K562 (cell line): Measurements from ENCODE around the gene KCTD11. TPM values are rescaled to one million over a fixed set of nuclear protein-coding genes. Genes with fewer than 3 reads are reported as not detected.

ENCODE experiments used
- ATAC-seq: fragments of 200-7000 bp; cut with Tn5 transposase; 3 replicates; pipeline ENCODE4 v1.9.1; 2020; ENCODE audit warnings: moderate library complexity
- BruUV-seq: library from RNA; stranded (reverse); fragments of 400-500 nt; replicated peaks from 2 replicates; lab custom pipeline; 2021; lab: Mats Ljungman, UMichigan
- CTCF ChIA-PET: fragments of 300-600 bp; formaldehyde crosslinking; extraction: SDS; loops from one replicate; lab custom pipeline; 2021; ENCODE audit warnings: low intra/inter-chr PET ratio; lab: Yijun Ruan, JAX
- POLR2A ChIA-PET: fragments of 300-600, 350-650 bp; sonication (Branson Sonifier 250); formaldehyde crosslinking; extraction: SDS; loops from one replicate; lab custom pipeline; 2021; ENCODE audit warnings: antibody characterized with exemption, inconsistent platforms; lab: Yijun Ruan, JAX
- DNase-seq, 4 experiments: peaks; one replicate each; pipeline versions ENCODE4 v3.0.0 to v3.0.0-alpha.2; 2011 to 2018; ENCODE audit warnings: low spot score in 3 of 4, mixed read lengths in 3 of 4; ENCODE audit errors: extremely low read depth in 1 of 4
- FAIRE-seq: peaks from 2 replicates; lab custom pipeline; 2011; peaks lifted over from hg19 to GRCh38; lab: Jason Lieb, UNC
- H2AFZ ChIP-seq: 2 replicates; pipeline ENCODE4 v1.6.0; 2011; ENCODE audit warnings: low read depth, low read length, control low read depth, inconsistent platforms
- H3K27ac ChIP-seq: fragments of 200-600 bp; 3 replicates; pipeline ENCODE4 v1.8.0; 2011; ENCODE audit warnings: low read depth, mild to moderate bottlenecking, control low read depth, inconsistent platforms, low read length, moderate library complexity, mixed read lengths; ENCODE audit errors: extremely low read depth
- H3K27me3 ChIP-seq, 2 experiments: fragments of 300-600 bp in 1 of 2; 2 replicates in 1 of 2; 3 replicates in 1 of 2; pipeline versions ENCODE4 v1.6.0 to v1.8.0; 2011; ENCODE audit warnings: inconsistent platforms in 2 of 2, low read length in 2 of 2, mild to moderate bottlenecking in 1 of 2, mixed read lengths in 1 of 2, moderate library complexity in 1 of 2; ENCODE audit not compliant: control insufficient read depth in 2 of 2, insufficient read depth in 2 of 2
- H3K36me3 ChIP-seq: fragments of 300-600 bp; 3 replicates; pipeline ENCODE4 v1.8.0; 2011; ENCODE audit warnings: mild to moderate bottlenecking, low read length, inconsistent platforms; ENCODE audit not compliant: control insufficient read depth, insufficient read depth
- H3K4me1 ChIP-seq, 2 experiments: fragments of 200-600 bp in 1 of 2; replicated peaks in 1 of 2; 2 replicates in 1 of 2; 3 replicates in 1 of 2; pipeline versions ENCODE4 v1.5.1 to v1.8.0; 2011; ENCODE audit warnings: inconsistent platforms in 2 of 2, low read length in 2 of 2, mild to moderate bottlenecking in 1 of 2, mixed read lengths in 1 of 2, moderate library complexity in 1 of 2; ENCODE audit not compliant: control insufficient read depth in 2 of 2, insufficient read depth in 2 of 2
- H3K4me2 ChIP-seq: 2 replicates; pipeline ENCODE4 v1.6.1; 2011; ENCODE audit warnings: low read length, control low read depth, inconsistent platforms, mixed read lengths; ENCODE audit not compliant: insufficient read depth
- H3K4me3 ChIP-seq: fragments of 200-600 bp; sonication (generic), shearing (Covaris generic); 2 replicates; pipeline ENCODE4 v1.5.1; 2016; ENCODE audit warnings: control low read depth, inconsistent platforms
- H3K79me2 ChIP-seq: fragments of 200-600 bp; 3 replicates; pipeline ENCODE4 v1.8.0; 2011; ENCODE audit warnings: low read length, inconsistent platforms; ENCODE audit not compliant: control insufficient read depth, insufficient read depth
- H3K9ac ChIP-seq, 2 experiments: 2 replicates each; pipeline versions ENCODE4 v1.6.0 to v1.6.1; 2011; ENCODE audit warnings: low read depth in 2 of 2, low read length in 2 of 2, control low read depth in 1 of 2, inconsistent platforms in 1 of 2, mild to moderate bottlenecking in 1 of 2, mixed read lengths in 1 of 2; ENCODE audit not compliant: insufficient read depth in 1 of 2
- H3K9me1 ChIP-seq: one replicate; pipeline ENCODE4 v1.6.0; 2011; ENCODE audit warnings: inconsistent platforms, mild to moderate bottlenecking, low read length, moderate library complexity; ENCODE audit not compliant: control insufficient read depth, insufficient read depth
- H3K9me3 ChIP-seq: replicated peaks from 2 replicates; pipeline ENCODE4 v1.5.1; 2011; ENCODE audit warnings: low read depth, low read length, inconsistent platforms; ENCODE audit not compliant: control insufficient read depth, insufficient read depth
- H4K20me1 ChIP-seq: replicated peaks from 2 replicates; pipeline ENCODE4 v1.6.1; 2011; ENCODE audit warnings: low read length, inconsistent platforms, mixed read lengths; ENCODE audit not compliant: control insufficient read depth, insufficient read depth
- ASH1L ChIP-seq: fragments of 450-650 bp; IDR thresholded peaks from 2 replicates; pipeline ENCODE4 v1.6.1; 2018; ENCODE audit warnings: borderline replicate concordance, mild to moderate bottlenecking, low read depth; ENCODE audit not compliant: partially characterized antibody
- HIVEP1 ChIP-seq: fragments of 250-450 bp; sonication (Bioruptor Pico); IDR thresholded peaks from 2 replicates; pipeline ENCODE4 v1.4.0; 2020; ENCODE audit warnings: mild to moderate bottlenecking
- KDM5B ChIP-seq: fragments of 200-600 bp; sonication (generic); IDR thresholded peaks from 2 replicates; pipeline ENCODE4 v1.6.1; 2012; ENCODE audit warnings: low read depth, mild to moderate bottlenecking, moderate library complexity, low read length, control low read depth, inconsistent platforms; ENCODE audit not compliant: insufficient replicate concordance
- NR2F6 ChIP-seq: fragments of 450-650 bp; formaldehyde crosslinking; IDR thresholded peaks from 2 replicates; pipeline ENCODE4 v1.4.0; 2020; ENCODE audit warnings: mild to moderate bottlenecking
- POLR2G ChIP-seq: fragments of 200-400 bp; formaldehyde crosslinking; IDR thresholded peaks from 2 replicates; pipeline ENCODE4 v1.6.1; 2017; ENCODE audit warnings: low read depth, mild to moderate bottlenecking, antibody characterized with exemption, low read length, moderate library complexity
- TGIF2 ChIP-seq: sonication (generic); formaldehyde crosslinking; IDR thresholded peaks from 2 replicates; pipeline ENCODE4 v1.8.1; 2022; ENCODE audit warnings: mild to moderate bottlenecking, missing genetic modification reagents, moderate library complexity
- WGBS: fragments of 100-300 bp; shearing (Covaris generic); methylation state at CpG from one replicate; pipeline ENCODE4 v1.1.6; 2016; ENCODE audit warnings: low coverage, mixed read lengths; ENCODE audit not compliant: insufficient coverage; ENCODE audit errors: missing lambda C conversion rate; 5-methylcytosine and 5-hydroxymethylcytosine counted together
- in situ Hi-C: fragments of 300-500 bp; cut with MboI; formaldehyde crosslinking; loops from 4 replicates; pipeline ENCODE4 v1.15.0; 2018; ENCODE audit warnings: inconsistent platforms, mixed read lengths
- intact Hi-C: fragments of 100-400 bp; cut with micrococcal nuclease; formaldehyde crosslinking; loops from 2 replicates; pipeline ENCODE4 v1.14.2; 2022
- polyA plus RNA-seq, 8 experiments: library from polyadenylated mRNA; depleted of rRNA in 4 of 8; stranded (reverse) in 5 of 8; unstranded in 3 of 8; fragments of >200 nt; fragmentation: Nextera tagmentation in 2 of 8; fragmentation: Illumina TruSeq in 1 of 8; extraction: Ambion mirVana in 2 of 8; extraction: Trizol in 1 of 8; gene quantifications; 2 replicates each; pipeline versions ENCODE4 v1.2.1 to v1.2.3, GENCODE V29; 2011 to 2014; ENCODE audit warnings: inconsistent platforms in 1 of 8, missing spikeins in 1 of 8
- total RNA-seq, 7 experiments: library from RNA; depleted of rRNA in 6 of 7; stranded (reverse); fragments of >200 nt in 6 of 7; fragmentation: Illumina TruSeq in 2 of 7; extraction: Trizol in 2 of 7; gene quantifications; 2 replicates each; pipeline versions ENCODE4 v1.2.1 to v1.2.3, GENCODE V29; 2011 to 2021; ENCODE audit warnings: low replicate concordance in 1 of 7
- TF ChIP-seq, protein P1 (sequence below): fragments of 150-350 bp; IDR thresholded peaks from 2 replicates; pipeline ENCODE4 v1.6.1; 2014; ENCODE audit warnings: low read depth, mild to moderate bottlenecking, low read length, borderline replicate concordance

KCTD11 gene
- total and polyA plus RNA-seq, 9 of the 15 experiments (the other 6 are each of a cell fraction or from before 2014, with no cell fraction given) = 0.01 to 3.2 (median 2.5) TPM; not detected in 1

DNA sequence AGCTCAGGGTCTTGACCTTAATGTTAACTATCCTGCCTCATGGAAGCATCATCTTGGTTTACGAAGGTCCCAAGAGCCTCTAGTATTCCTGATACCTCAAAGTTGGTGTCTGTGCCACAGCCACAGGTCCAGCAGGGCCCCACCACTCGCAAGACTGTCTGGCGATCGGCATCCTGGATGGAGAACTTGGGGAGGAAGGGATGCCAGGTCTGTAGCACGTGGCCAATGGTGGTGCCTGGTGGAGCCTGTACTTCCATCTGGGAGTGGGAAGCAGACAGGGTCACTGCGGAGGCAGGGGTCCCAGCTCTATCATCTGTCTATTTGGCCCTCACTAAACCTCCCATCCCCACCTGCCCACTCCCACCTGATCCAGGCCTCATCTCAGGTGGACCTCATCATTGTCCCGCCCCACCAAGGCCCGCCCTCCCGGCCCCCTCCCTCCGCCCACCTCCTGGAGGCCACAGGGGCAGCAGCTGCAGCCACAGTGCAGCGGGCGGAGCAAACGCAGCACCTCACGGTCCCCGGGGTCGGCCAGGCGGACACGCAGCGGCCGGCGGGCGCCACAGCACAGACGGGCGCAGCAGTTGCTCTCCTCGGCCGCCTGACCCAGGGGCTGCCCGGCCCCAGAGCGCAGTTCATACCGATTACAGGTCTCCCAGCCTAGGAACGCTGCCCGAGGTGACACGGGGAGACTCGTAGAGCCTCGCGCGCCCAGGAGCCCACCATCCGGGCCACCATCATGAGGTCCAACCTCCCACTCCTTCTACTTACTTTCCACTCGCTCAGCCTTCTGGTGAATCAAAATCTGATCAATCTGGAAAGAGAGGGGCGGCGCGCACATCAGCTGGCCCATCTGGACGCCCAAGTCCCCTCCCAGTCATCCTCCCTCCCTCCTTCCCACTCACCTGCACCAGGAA is 41.0 kb downstream of the KCTD11 start:
- H3K9me3 ChIP-seq = no peaks in the 10 kb centered on the region
- ATAC-seq = no peak
- TF ChIP-seq NR2F6 (CRISPR knock-in tag) = no peak
- no peak for TF ChIP-seq TGIF2
- TF ChIP-seq ASH1L = no peak
- no peak for TF ChIP-seq HIVEP1
- no peak for TF ChIP-seq KDM5B
- 0 out of 2 replicates have a peak, but pooled peaks have one; percentile 20 for TF ChIP-seq POLR2G
- TF ChIP-seq, protein P1, sequence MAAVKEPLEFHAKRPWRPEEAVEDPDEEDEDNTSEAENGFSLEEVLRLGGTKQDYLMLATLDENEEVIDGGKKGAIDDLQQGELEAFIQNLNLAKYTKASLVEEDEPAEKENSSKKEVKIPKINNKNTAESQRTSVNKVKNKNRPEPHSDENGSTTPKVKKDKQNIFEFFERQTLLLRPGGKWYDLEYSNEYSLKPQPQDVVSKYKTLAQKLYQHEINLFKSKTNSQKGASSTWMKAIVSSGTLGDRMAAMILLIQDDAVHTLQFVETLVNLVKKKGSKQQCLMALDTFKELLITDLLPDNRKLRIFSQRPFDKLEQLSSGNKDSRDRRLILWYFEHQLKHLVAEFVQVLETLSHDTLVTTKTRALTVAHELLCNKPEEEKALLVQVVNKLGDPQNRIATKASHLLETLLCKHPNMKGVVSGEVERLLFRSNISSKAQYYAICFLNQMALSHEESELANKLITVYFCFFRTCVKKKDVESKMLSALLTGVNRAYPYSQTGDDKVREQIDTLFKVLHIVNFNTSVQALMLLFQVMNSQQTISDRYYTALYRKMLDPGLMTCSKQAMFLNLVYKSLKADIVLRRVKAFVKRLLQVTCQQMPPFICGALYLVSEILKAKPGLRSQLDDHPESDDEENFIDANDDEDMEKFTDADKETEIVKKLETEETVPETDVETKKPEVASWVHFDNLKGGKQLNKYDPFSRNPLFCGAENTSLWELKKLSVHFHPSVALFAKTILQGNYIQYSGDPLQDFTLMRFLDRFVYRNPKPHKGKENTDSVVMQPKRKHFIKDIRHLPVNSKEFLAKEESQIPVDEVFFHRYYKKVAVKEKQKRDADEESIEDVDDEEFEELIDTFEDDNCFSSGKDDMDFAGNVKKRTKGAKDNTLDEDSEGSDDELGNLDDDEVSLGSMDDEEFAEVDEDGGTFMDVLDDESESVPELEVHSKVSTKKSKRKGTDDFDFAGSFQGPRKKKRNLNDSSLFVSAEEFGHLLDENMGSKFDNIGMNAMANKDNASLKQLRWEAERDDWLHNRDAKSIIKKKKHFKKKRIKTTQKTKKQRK = no peak
- TF ChIP-seq, all 486 proteins: peak for 1
- DNase-seq (no peak), FAIRE-seq (no peak)
- intact Hi-C loops (no loop called here), in situ Hi-C loops (no loop called here)
- POLR2A ChIA-PET = interaction anchor here (0.8 to 1.2 kb wide), 3 partner anchors 9 to 91 kb away, joined by 3 to 4 read pairs (median 3); partner anchors contain the start of genes POLR2A and TMEM256
- 0 out of 2 replicates have a peak overlapping the region, but pooled peaks have one; percentile 68 for H3K4me3 ChIP-seq
- H3K79me2 ChIP-seq = no peaks in the 10 kb centered on the region
- peak overlapping the region in 1 of 2 experiments; percentile 97; a peak in 1 of 4 replicates for H3K9ac ChIP-seq
- H3K4me2 ChIP-seq = no peak overlapping the region; the same call in 1 of the 2 replicates
- no peaks in the 10 kb centered on the region for H3K9me1 ChIP-seq
- BruUV-seq = no TSS peak
- H3K36me3 ChIP-seq = peaks cover 8% of the 10 kb centered on the region; the same call in 1 of the 3 replicates
- H3K4me1 ChIP-seq = peaks cover 3 to 24% of the 10 kb centered on the region in 2 experiments; a peak in 4 of 5 replicates
- H3K27me3 ChIP-seq = no peaks in the 10 kb centered on the region
- no peak overlapping the region for H3K27ac ChIP-seq
- no peak overlapping the region for H2AFZ ChIP-seq
- 74% methylated on average over 23 of the region's 42 CpGs for WGBS
- CTCF ChIA-PET = no interaction called here
- H4K20me1 ChIP-seq = no peaks in the 10 kb centered on the region
